ENCODE data around the gene KIF26B. TPM values are rescaled to one million over a fixed set of nuclear protein-coding genes. Genes with fewer than 3 reads are reported as not detected.

The KIF26B gene
- total RNA-seq, 1 donor from 2014 or later, result 0.49 TPM

DNA sequence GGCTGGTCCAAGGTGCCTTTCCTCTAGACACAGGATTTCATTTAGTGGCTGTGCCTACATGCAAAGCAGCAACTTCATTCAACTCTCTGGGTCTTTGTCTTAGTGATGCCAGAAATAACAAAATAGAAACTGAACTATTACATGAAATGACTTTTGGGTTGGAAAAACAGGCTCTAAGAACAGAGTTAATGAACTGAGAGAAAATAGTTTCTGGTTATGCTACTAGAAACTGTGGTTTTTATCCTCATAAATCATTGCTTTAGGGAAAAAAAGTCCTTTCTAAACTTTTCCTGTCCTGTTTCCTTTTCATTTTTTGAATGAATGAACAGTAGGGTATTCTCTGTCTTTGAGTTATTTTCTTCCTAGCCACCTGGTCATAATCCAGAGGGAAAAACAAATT lies 424.0 kb downstream of the KIF26B start:
- TF ChIP-seq POLR2A (IDR thresholded peaks at IDR 0.05), result no peak
- TF ChIP-seq, protein P1, sequence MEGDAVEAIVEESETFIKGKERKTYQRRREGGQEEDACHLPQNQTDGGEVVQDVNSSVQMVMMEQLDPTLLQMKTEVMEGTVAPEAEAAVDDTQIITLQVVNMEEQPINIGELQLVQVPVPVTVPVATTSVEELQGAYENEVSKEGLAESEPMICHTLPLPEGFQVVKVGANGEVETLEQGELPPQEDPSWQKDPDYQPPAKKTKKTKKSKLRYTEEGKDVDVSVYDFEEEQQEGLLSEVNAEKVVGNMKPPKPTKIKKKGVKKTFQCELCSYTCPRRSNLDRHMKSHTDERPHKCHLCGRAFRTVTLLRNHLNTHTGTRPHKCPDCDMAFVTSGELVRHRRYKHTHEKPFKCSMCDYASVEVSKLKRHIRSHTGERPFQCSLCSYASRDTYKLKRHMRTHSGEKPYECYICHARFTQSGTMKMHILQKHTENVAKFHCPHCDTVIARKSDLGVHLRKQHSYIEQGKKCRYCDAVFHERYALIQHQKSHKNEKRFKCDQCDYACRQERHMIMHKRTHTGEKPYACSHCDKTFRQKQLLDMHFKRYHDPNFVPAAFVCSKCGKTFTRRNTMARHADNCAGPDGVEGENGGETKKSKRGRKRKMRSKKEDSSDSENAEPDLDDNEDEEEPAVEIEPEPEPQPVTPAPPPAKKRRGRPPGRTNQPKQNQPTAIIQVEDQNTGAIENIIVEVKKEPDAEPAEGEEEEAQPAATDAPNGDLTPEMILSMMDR (IDR thresholded peaks at IDR 0.05), result no peak
- no peak for TF ChIP-seq POLR2AphosphoS5 (IDR thresholded peaks at IDR 0.05; ENCODE audit: insufficient read depth in 1 of 2, low read depth in 1 of 2)
- intact Hi-C loops (cut with DNase I), result no loop called here
- Histone ChIP-seq H3K9me3 (no peaks in the 10 kb centered on the region), H3K27ac (no peak overlapping the region), H3K4me3 (no peak overlapping the region), H3K36me3 (no peaks in the 10 kb centered on the region), H3K27me3 (no peaks in the 10 kb centered on the region), H3K4me1 (no peaks in the 10 kb centered on the region)
- DNase-seq (ENCODE audit: extremely low spot score in 2 of 2), result no peak

GRCh38 chr1:245579881-245580280 lies 425.1 kb downstream of the KIF26B start:
- H3K27me3 ChIP-seq, result no peaks in the 10 kb centered on the region
- H3K9me3 ChIP-seq, result no peaks in the 10 kb centered on the region
- no peaks in the 10 kb centered on the region for H3K36me3 ChIP-seq
- intact Hi-C loops (cut with DNase I), result no loop called here
- H3K4me1 ChIP-seq, result no peaks in the 10 kb centered on the region
- H3K27ac ChIP-seq, result no peak overlapping the region
- no peak for DNase-seq (ENCODE audit: extremely low spot score in 2 of 2)
- TF ChIP-seq POLR2A (IDR thresholded peaks at IDR 0.05) (no peak), POLR2AphosphoS5 (IDR thresholded peaks at IDR 0.05; ENCODE audit: insufficient read depth in 1 of 2, low read depth in 1 of 2) (no peak)
- TF ChIP-seq, protein P1 (IDR thresholded peaks at IDR 0.05), result no peak
- H3K4me3 ChIP-seq, result no peak overlapping the region

DNA sequence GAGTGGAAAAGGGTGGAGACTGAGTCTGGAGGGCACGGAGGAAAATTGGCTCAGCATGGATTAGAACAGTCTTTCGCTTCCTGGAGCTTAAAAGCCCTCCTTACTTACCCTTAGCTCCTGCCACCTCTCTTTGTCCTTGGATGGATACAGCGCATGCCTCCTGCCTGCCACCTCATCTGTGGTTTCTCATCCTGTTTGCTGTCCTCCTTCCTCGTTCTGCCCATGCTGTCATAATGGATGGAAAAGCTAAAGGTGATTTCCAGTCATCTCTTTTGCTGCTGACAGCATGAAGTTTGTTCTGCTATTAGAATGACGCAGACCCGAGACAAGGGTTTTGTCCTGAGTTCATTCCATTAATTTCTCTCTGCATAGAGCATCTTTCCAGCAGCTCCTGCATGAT lies 425.9 kb downstream of the KIF26B start:
- Histone ChIP-seq H3K27me3 (no peaks in the 10 kb centered on the region), H3K36me3 (no peaks in the 10 kb centered on the region), H3K9me3 (no peaks in the 10 kb centered on the region), H3K4me3 (no peak overlapping the region), H3K27ac (no peak overlapping the region), H3K4me1 (no peaks in the 10 kb centered on the region)
- no peak for DNase-seq (ENCODE audit: extremely low spot score in 2 of 2)
- TF ChIP-seq, protein P1 (IDR thresholded peaks at IDR 0.05), result no peak
- no peak for TF ChIP-seq POLR2A (IDR thresholded peaks at IDR 0.05)
- no peak for TF ChIP-seq POLR2AphosphoS5 (IDR thresholded peaks at IDR 0.05; ENCODE audit: insufficient read depth in 1 of 2, low read depth in 1 of 2)
- intact Hi-C loops (cut with DNase I), result no loop called here

DNA sequence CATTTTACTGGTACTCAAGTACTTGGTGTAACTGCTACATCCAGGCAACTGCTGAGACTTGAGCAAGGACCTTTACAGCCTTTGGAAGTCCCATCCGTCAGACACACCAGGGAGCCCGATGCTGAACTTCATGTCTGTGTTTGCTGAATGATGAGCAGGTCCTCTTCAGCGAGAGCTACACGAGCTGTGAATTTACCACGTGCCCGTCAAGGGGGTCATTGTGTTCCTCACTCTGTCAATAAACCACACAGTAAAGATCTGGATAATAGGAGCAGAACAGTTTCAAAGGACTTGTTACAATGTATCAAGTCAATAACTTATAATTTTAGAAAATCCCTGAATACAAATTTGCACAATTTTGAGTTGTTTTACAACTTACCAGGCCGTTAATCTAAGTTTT lies 427.2 kb downstream of the KIF26B start:
- H3K27ac ChIP-seq, result no peak overlapping the region
- H3K4me3 ChIP-seq, result no peak overlapping the region
- H3K9me3 ChIP-seq, result no peaks in the 10 kb centered on the region
- intact Hi-C loops (cut with DNase I), result no loop called here
- H3K36me3 ChIP-seq, result no peaks in the 10 kb centered on the region
- TF ChIP-seq, protein P1 (IDR thresholded peaks at IDR 0.05), result no peak
- no peak for TF ChIP-seq POLR2A (IDR thresholded peaks at IDR 0.05)
- TF ChIP-seq POLR2AphosphoS5 (IDR thresholded peaks at IDR 0.05; ENCODE audit: insufficient read depth in 1 of 2, low read depth in 1 of 2), result no peak
- H3K27me3 ChIP-seq, result no peaks in the 10 kb centered on the region
- DNase-seq (ENCODE audit: extremely low spot score in 2 of 2), result no peak
- H3K4me1 ChIP-seq, result no peaks in the 10 kb centered on the region

- TF ChIP-seq, protein P1 (IDR thresholded peaks at IDR 0.05), result no peak
- no peak for TF ChIP-seq POLR2A (IDR thresholded peaks at IDR 0.05)
- Histone ChIP-seq H3K27ac (no peak overlapping the region), H3K9me3 (no peaks in the 10 kb centered on the region), H3K36me3 (no peaks in the 10 kb centered on the region), H3K27me3 (no peaks in the 10 kb centered on the region), H3K4me3 (no peak overlapping the region), H3K4me1 (no peaks in the 10 kb centered on the region)
- intact Hi-C loops (cut with DNase I), result no loop called here
- DNase-seq (ENCODE audit: extremely low spot score in 2 of 2), result no peak
These were observed 428.3 kb downstream of the KIF26B start for GRCh38 chr1:245583081-245583480.
